GM12892 (cell line): ENCODE data around the gene ASL. TPM values are rescaled to one million over a fixed set of nuclear protein-coding genes. Genes with fewer than 3 reads are reported as not detected.
"Not testable (repeated sequence)": the region's sequence is repeated elsewhere in the genome, so short reads cannot be mapped to it uniquely, and the experiment has no call there.

Experiments
- DNase-seq: peaks from one replicate; pipeline ENCODE4 v3.0.0; 2011; ENCODE audit not compliant: insufficient read length
- FAIRE-seq: peaks from 2 replicates; lab custom pipeline; 2011; peaks lifted over from hg19 to GRCh38; lab: Jason Lieb, UNC
- POLR2A ChIP-seq: IDR thresholded peaks from 2 replicates; pipeline ENCODE4 v1.6.1; 2011; ENCODE audit warnings: low read depth, low read length, control low read depth
- POLR2AphosphoS5 ChIP-seq: IDR thresholded peaks from 2 replicates; pipeline ENCODE4 v1.6.1; 2011; ENCODE audit warnings: low read depth, low read length, control low read depth
- TAF1 ChIP-seq: IDR thresholded peaks from 2 replicates; pipeline ENCODE4 v1.6.1; 2011; ENCODE audit warnings: low read depth, mild to moderate bottlenecking, control low read depth, low read length, borderline replicate concordance
- polyA plus RNA-seq: library from polyadenylated mRNA; unstranded; fragments of >200 nt; gene quantifications from one replicate; pipeline ENCODE4 v1.2.1, GENCODE V29; 2012; ENCODE audit warnings: missing spikeins, inconsistent platforms; ENCODE audit not compliant: missing spikeins

The ASL gene
- 21.2 TPM for polyA plus RNA-seq

- peak; percentile 90 for FAIRE-seq
- DNase-seq, result peak; percentile 100
- TF ChIP-seq POLR2AphosphoS5 (0 out of 2 replicates have a peak, but pooled peaks have one; percentile 30), POLR2A (peak; percentile 86), TAF1 (peak; percentile 72)
Observed at GRCh38 chr7:66075590-66076461, at the start of gene ASL. Gene ASL, plus strand, starts transcription at chr7:66075819. Its CDS starts 263 bp downstream, at chr7:66076082.

GRCh38 chr7:66028342-66028741, 47.3 kb upstream of the ASL start:
- not testable (repeated sequence) for DNase-seq, FAIRE-seq

GRCh38 chr7:66033471-66034385, 41.9 kb upstream of the ASL start:
- no peak for TF ChIP-seq POLR2AphosphoS5
- no peak for TF ChIP-seq POLR2A
- no peak for TF ChIP-seq TAF1
- FAIRE-seq (peak; percentile 80), DNase-seq (no peak)

GRCh38 chr7:66034436-66035010, 41.1 kb upstream of the ASL start:
- DNase-seq, FAIRE-seq: not testable (repeated sequence)

GRCh38 chr7:66036382-66036781, 39.2 kb upstream of the ASL start:
- no peak for FAIRE-seq
- TF ChIP-seq POLR2A (no peak), POLR2AphosphoS5 (no peak), TAF1 (no peak)

GRCh38 chr7:66036788-66037187, 38.8 kb upstream of the ASL start:
- FAIRE-seq, result no peak
- DNase-seq, result no peak
- TF ChIP-seq POLR2A (no peak), TAF1 (no peak), POLR2AphosphoS5 (no peak)

More at GRCh38 chr7:66036382-66036781, 39.2 kb upstream of the ASL start:
- no peak for DNase-seq

- TF ChIP-seq POLR2A, result no peak
- no peak for TF ChIP-seq POLR2AphosphoS5
- TF ChIP-seq TAF1, result no peak
- FAIRE-seq (no peak), DNase-seq (no peak)
Observed at GRCh38 chr7:66039094-66039670, 36.4 kb upstream of the ASL start.

- DNase-seq (peak; percentile 28), FAIRE-seq (no peak)
- TF ChIP-seq POLR2A (no peak), TAF1 (no peak), POLR2AphosphoS5 (no peak)
Observed at GRCh38 chr7:66043681-66044497, 31.7 kb upstream of the ASL start.

- FAIRE-seq, DNase-seq: not testable (repeated sequence)
Observed at GRCh38 chr7:66044498-66044854, 31.1 kb upstream of the ASL start.

GRCh38 chr7:66047426-66047825, 28.2 kb upstream of the ASL start:
- TF ChIP-seq POLR2A, result no peak
- no peak for TF ChIP-seq POLR2AphosphoS5
- no peak for TF ChIP-seq TAF1
- DNase-seq (no peak), FAIRE-seq (no peak)

GRCh38 chr7:66049886-66050285, 25.7 kb upstream of the ASL start:
- not testable (repeated sequence) for DNase-seq, FAIRE-seq
